Panc1 (cell line): Measurements from ENCODE around the gene TTLL7. TPM values are rescaled to one million over a fixed set of nuclear protein-coding genes. Genes with fewer than 3 reads are reported as not detected.

ENCODE experiments used
- ATAC-seq: fragments of 200-7000 bp; cut with Tn5 transposase; 2 replicates; pipeline ENCODE4 v1.9.1; 2020; ENCODE audit warnings: mild to moderate bottlenecking, moderate library complexity
- BruUV-seq: library from RNA; stranded (reverse); fragments of 400-500 nt; replicated peaks from 2 replicates; lab custom pipeline; 2021; lab: Mats Ljungman, UMichigan
- CTCF ChIA-PET: fragments of 300-600 bp; sonication (Branson Sonifier 250); formaldehyde crosslinking; loops from one replicate; lab custom pipeline; 2022; ENCODE audit warnings: antibody characterized with exemption; lab: Charles Lee
- POLR2A ChIA-PET: fragments of 300-600 bp; sonication (Branson Sonifier 250); formaldehyde crosslinking; loops from one replicate; lab custom pipeline; 2022; ENCODE audit warnings: antibody characterized with exemption; lab: Charles Lee
- DNase-seq: peaks from one replicate; pipeline ENCODE4 v3.0.0-alpha.2; 2010; ENCODE audit warnings: low read depth, low spot score
- H3K27ac ChIP-seq: 2 replicates; pipeline ENCODE4 v1.5.1; 2011; ENCODE audit warnings: mild to moderate bottlenecking, low read length, inconsistent platforms
- H3K27me3 ChIP-seq: fragments of 200-500 bp; sonication (Bioruptor generic); 2 replicates; pipeline ENCODE4 v1.6.0; 2014; ENCODE audit warnings: low read length, inconsistent platforms; ENCODE audit not compliant: control insufficient read depth, insufficient read depth
- H3K36me3 ChIP-seq: fragments of 200-500 bp; sonication (Bioruptor generic); 2 replicates; pipeline ENCODE4 v1.5.1; 2014; ENCODE audit warnings: inconsistent platforms, mild to moderate bottlenecking, low read length, moderate library complexity; ENCODE audit not compliant: control insufficient read depth, insufficient read depth
- H3K4me1 ChIP-seq: 2 replicates; pipeline ENCODE4 v1.5.1; 2011; ENCODE audit warnings: inconsistent platforms, mild to moderate bottlenecking, low read length, moderate library complexity; ENCODE audit not compliant: control insufficient read depth, insufficient read depth
- H3K4me3 ChIP-seq, 2 experiments: 2 replicates each; pipeline ENCODE4 v1.5.1; 2011 to 2012; ENCODE audit warnings: low read depth in 2 of 2, low read length in 2 of 2, mild to moderate bottlenecking in 2 of 2, inconsistent platforms in 1 of 2, moderate library complexity in 1 of 2
- H3K9me3 ChIP-seq: fragments of 200-500 bp; sonication (Bioruptor generic); 2 replicates; pipeline ENCODE4 v1.5.1; 2014; ENCODE audit warnings: low read depth, mild to moderate bottlenecking, inconsistent platforms, low read length, moderate library complexity; ENCODE audit not compliant: control insufficient read depth, insufficient read depth
- CTCF ChIP-seq: fragments of 450-650 bp; IDR thresholded peaks from 2 replicates; pipeline ENCODE4 v1.5.1; 2017; ENCODE audit warnings: mild to moderate bottlenecking
- POLR2AphosphoS5 ChIP-seq: IDR thresholded peaks from 2 replicates; pipeline ENCODE4 v1.6.1; 2012; ENCODE audit warnings: mild to moderate bottlenecking, low read depth, low read length, moderate library complexity
- SIN3A ChIP-seq: IDR thresholded peaks from 2 replicates; pipeline ENCODE4 v1.6.1; 2012; ENCODE audit warnings: low read depth, mild to moderate bottlenecking, low read length, moderate library complexity, borderline replicate concordance; ENCODE audit not compliant: insufficient read depth
- TCF7L2 ChIP-seq: IDR thresholded peaks from 2 replicates; pipeline ENCODE4 v1.6.1; 2011; ENCODE audit warnings: mild to moderate bottlenecking, low read depth, low read length, inconsistent platforms
- in situ Hi-C: cut with HindIII; loops from 2 replicates; pipeline ENCODE4 v1.10.0; 2016; ENCODE audit warnings: low sequenced_read_pairs, low pct_unique_long_range_greater_than_20kb
- intact Hi-C: fragments of 100-400 bp; cut with micrococcal nuclease; formaldehyde crosslinking; loops from one replicate; pipeline ENCODE4 v1.10.0; 2022; ENCODE audit not compliant: unreplicated experiment
- total RNA-seq: library from RNA; stranded (reverse); gene quantifications from one replicate; pipeline ENCODE4 v1.2.1, GENCODE V29; 2021; ENCODE audit not compliant: unreplicated experiment
- TF ChIP-seq, protein P1 (sequence below), 2 experiments: IDR thresholded peaks; 2 replicates each; pipeline ENCODE4 v1.6.1; 2011 to 2012; ENCODE audit warnings: low read depth in 2 of 2, control low read depth in 1 of 2, low read length in 1 of 2, mild to moderate bottlenecking in 1 of 2, moderate library complexity in 1 of 2; ENCODE audit not compliant: insufficient read depth in 1 of 2

TTLL7 gene
- total RNA-seq, 1 experiment from 2014 or later = 31.4 TPM

DNA sequence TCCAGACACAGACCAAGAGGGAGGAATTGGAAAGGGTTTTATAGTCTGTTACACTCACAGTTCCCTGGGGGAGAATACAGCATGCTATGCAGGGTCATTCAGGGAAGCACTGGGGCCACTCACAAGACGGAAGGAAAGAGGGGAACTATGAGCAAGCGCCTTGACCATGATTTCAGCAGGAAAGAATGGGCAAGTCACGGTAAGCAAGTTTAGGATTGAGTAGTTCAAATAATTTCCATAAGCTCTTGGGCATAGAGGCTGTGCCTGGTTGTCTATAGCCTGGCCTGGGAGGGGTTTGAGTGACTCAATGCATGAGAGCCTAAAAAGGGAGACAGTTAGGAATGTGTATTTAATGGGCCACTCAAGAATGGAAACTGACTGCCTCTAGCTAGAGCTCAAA lies 176.7 kb downstream of the TTLL7 start:
- H3K27ac ChIP-seq = no peak overlapping the region
- POLR2A ChIA-PET = no interaction called here
- H3K4me1 ChIP-seq = no peaks in the 10 kb centered on the region
- no peak overlapping the region for H3K4me3 ChIP-seq
- CTCF ChIA-PET = no interaction called here
- H3K36me3 ChIP-seq = no peaks in the 10 kb centered on the region
- TF ChIP-seq, protein P1, sequence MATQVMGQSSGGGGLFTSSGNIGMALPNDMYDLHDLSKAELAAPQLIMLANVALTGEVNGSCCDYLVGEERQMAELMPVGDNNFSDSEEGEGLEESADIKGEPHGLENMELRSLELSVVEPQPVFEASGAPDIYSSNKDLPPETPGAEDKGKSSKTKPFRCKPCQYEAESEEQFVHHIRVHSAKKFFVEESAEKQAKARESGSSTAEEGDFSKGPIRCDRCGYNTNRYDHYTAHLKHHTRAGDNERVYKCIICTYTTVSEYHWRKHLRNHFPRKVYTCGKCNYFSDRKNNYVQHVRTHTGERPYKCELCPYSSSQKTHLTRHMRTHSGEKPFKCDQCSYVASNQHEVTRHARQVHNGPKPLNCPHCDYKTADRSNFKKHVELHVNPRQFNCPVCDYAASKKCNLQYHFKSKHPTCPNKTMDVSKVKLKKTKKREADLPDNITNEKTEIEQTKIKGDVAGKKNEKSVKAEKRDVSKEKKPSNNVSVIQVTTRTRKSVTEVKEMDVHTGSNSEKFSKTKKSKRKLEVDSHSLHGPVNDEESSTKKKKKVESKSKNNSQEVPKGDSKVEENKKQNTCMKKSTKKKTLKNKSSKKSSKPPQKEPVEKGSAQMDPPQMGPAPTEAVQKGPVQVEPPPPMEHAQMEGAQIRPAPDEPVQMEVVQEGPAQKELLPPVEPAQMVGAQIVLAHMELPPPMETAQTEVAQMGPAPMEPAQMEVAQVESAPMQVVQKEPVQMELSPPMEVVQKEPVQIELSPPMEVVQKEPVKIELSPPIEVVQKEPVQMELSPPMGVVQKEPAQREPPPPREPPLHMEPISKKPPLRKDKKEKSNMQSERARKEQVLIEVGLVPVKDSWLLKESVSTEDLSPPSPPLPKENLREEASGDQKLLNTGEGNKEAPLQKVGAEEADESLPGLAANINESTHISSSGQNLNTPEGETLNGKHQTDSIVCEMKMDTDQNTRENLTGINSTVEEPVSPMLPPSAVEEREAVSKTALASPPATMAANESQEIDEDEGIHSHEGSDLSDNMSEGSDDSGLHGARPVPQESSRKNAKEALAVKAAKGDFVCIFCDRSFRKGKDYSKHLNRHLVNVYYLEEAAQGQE (IDR thresholded peaks at IDR 0.05; ENCODE audit: insufficient read depth in 1 of 2, low read depth in 2 of 2, low read length in 1 of 2) = no peak
- TF ChIP-seq CTCF (no peak), SIN3A (no peak), TCF7L2 (no peak), POLR2AphosphoS5 (no peak)
- no peaks in the 10 kb centered on the region for H3K9me3 ChIP-seq
- no peak for ATAC-seq
- in situ Hi-C loops = no loop called here
- intact Hi-C loops = no loop called here
- BruUV-seq = no TSS peak
- DNase-seq = no peak
- H3K27me3 ChIP-seq = no peaks in the 10 kb centered on the region

- no TSS peak for BruUV-seq
- ChIA-PET POLR2A (no interaction called here), CTCF (no interaction called here)
- H3K36me3 ChIP-seq = no peaks in the 10 kb centered on the region
- TF ChIP-seq, protein P1 (IDR thresholded peaks at IDR 0.05; ENCODE audit: insufficient read depth in 1 of 2, low read depth in 2 of 2, low read length in 1 of 2) = no peak
- no peak for TF ChIP-seq POLR2AphosphoS5
- no peak for TF ChIP-seq TCF7L2
- TF ChIP-seq CTCF = no peak
- TF ChIP-seq SIN3A = no peak
- ATAC-seq = no peak
- DNase-seq = no peak
- no peaks in the 10 kb centered on the region for H3K9me3 ChIP-seq
- no peaks in the 10 kb centered on the region for H3K27me3 ChIP-seq
- no peak overlapping the region for H3K27ac ChIP-seq
- in situ Hi-C loops (no loop called here), intact Hi-C loops (no loop called here)
- no peaks in the 10 kb centered on the region for H3K4me1 ChIP-seq
- no peak overlapping the region for H3K4me3 ChIP-seq
Observed at GRCh38 chr1:83819436-83819835, 179.5 kb downstream of the TTLL7 start.
